Neural crest cell (in vitro differentiated cells): ENCODE data around the gene DFFA. TPM values are rescaled to one million over a fixed set of nuclear protein-coding genes. Genes with fewer than 3 reads are reported as not detected.
A peak's percentile ranks its signal among the peaks of the same experiment; 100 is the strongest.

Source experiments
- DNase-seq: peaks from one replicate; pipeline ENCODE4 v3.0.0; 2021; ENCODE audit warnings: low read depth, mixed read lengths, low spot score
- H3K27ac Mint-ChIP-seq: one replicate; pipeline ENCODE4 v1.8.0; 2021; ENCODE audit warnings: mild to moderate bottlenecking, mixed read lengths; ENCODE audit not compliant: unreplicated experiment
- H3K27me3 Mint-ChIP-seq: 2 replicates; pipeline ENCODE4 v1.8.0; 2021; ENCODE audit warnings: low read depth, mild to moderate bottlenecking, mixed read lengths
- H3K36me3 Mint-ChIP-seq: 2 replicates; pipeline ENCODE4 v1.8.0; 2021; ENCODE audit warnings: low read depth, mild to moderate bottlenecking, mixed read lengths
- H3K4me1 Mint-ChIP-seq: 2 replicates; pipeline ENCODE4 v1.8.0; 2021; ENCODE audit warnings: mixed read lengths
- H3K4me3 Mint-ChIP-seq: one replicate; pipeline ENCODE4 v1.8.0; 2021; ENCODE audit warnings: mild to moderate bottlenecking, mixed read lengths
- H3K9me3 Mint-ChIP-seq: 2 replicates; pipeline ENCODE4 v1.8.0; 2021; ENCODE audit warnings: mixed read lengths
- total RNA-seq: library from RNA; stranded (reverse); gene quantifications from 2 replicates; pipeline ENCODE4 v1.2.1, GENCODE V29; 2021
- TF ChIP-seq, protein P1 (sequence below): fragments of 200-600 bp; sonication (generic); conservative IDR thresholded peaks from 2 replicates; pipeline ENCODE4 v1.5.0; 2021; ENCODE audit warnings: antibody characterized with exemption, mild to moderate bottlenecking

DFFA gene
- total RNA-seq, 1 donor from 2014 or later, result 54.0 TPM

DNA sequence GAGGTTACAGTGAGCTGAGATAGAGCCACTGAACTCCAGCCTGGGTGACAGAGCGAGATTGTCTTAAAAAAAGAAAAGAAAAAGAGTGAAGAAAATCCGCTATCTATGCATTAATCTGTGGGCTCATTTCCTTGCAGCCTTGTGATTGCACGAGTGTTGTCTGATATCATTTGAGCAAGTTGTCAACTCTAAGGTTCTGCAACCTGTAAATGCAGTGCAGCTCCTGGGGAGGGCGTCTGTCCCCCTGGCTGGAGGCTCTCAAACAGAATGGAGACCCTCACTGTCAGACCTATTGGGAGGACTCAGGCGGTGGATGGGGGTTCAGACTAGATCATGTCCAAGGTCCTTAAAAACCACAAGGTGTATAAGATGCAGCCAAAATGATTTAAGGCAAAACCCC lies 16.3 kb downstream of the DFFA start:
- Mint-ChIP-seq H3K4me3 (peak overlapping the region; percentile 59), H3K36me3 (peaks cover 4% of the 10 kb centered on the region), H3K9me3 (no peaks in the 10 kb centered on the region), H3K27ac (no peak overlapping the region), H3K4me1 (peaks cover 12% of the 10 kb centered on the region), H3K27me3 (no peaks in the 10 kb centered on the region)
- TF ChIP-seq, protein P1, sequence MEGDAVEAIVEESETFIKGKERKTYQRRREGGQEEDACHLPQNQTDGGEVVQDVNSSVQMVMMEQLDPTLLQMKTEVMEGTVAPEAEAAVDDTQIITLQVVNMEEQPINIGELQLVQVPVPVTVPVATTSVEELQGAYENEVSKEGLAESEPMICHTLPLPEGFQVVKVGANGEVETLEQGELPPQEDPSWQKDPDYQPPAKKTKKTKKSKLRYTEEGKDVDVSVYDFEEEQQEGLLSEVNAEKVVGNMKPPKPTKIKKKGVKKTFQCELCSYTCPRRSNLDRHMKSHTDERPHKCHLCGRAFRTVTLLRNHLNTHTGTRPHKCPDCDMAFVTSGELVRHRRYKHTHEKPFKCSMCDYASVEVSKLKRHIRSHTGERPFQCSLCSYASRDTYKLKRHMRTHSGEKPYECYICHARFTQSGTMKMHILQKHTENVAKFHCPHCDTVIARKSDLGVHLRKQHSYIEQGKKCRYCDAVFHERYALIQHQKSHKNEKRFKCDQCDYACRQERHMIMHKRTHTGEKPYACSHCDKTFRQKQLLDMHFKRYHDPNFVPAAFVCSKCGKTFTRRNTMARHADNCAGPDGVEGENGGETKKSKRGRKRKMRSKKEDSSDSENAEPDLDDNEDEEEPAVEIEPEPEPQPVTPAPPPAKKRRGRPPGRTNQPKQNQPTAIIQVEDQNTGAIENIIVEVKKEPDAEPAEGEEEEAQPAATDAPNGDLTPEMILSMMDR, result no peak
- DNase-seq, result no peak

DNA sequence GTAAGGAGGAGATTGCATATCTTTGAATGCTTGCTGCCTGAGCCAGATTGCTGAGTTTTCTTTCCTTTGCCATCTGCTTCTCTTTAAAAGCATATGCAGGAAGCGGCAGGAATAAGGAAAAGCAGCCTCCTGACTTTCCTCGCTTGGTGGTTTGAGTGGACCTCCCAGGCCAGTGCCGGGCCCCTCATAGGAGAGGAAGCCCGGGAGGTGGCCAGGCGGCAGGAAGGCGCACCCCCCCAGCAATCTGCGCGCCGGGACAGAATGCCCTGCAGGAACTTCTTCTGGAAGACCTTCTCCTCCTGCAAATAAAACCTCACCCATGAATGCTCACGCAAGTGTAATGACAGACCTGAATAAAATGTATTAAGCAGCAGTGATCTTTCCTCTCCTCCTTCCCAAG lies 21.0 kb downstream of the DFFA start:
- H3K4me3 Mint-ChIP-seq, result no peak overlapping the region
- H3K27me3 Mint-ChIP-seq, result no peaks in the 10 kb centered on the region
- DNase-seq, result no peak
- peaks cover 6% of the 10 kb centered on the region for H3K36me3 Mint-ChIP-seq
- TF ChIP-seq, protein P1, result no peak
- peaks cover 21% of the 10 kb centered on the region for H3K4me1 Mint-ChIP-seq
- H3K9me3 Mint-ChIP-seq, result no peaks in the 10 kb centered on the region
- H3K27ac Mint-ChIP-seq, result no peak overlapping the region

DNA sequence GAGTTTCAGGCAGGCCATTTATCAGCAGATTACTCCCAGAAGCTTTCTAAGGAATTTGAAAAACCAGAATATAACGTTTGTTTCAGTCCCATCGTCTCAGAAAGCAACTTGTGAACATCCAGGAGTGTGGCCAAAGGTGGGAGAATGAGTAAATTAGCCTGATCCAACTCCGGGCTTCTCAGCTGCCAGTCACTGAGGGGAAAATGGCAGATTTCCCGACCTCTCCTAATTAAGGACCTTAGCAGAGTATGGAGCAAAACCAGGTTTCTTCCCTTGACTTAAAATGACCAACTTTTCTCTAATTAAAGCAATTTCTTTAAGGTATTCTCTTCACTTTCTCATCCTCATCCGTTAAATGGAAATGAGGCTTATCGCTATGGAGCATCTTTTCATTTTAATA lies 21.5 kb downstream of the DFFA start:
- Mint-ChIP-seq H3K27me3 (no peaks in the 10 kb centered on the region), H3K36me3 (peaks cover 3% of the 10 kb centered on the region), H3K9me3 (no peaks in the 10 kb centered on the region), H3K4me3 (no peak overlapping the region), H3K27ac (no peak overlapping the region), H3K4me1 (peaks cover 21% of the 10 kb centered on the region)
- TF ChIP-seq, protein P1, result no peak
- no peak for DNase-seq

DNA sequence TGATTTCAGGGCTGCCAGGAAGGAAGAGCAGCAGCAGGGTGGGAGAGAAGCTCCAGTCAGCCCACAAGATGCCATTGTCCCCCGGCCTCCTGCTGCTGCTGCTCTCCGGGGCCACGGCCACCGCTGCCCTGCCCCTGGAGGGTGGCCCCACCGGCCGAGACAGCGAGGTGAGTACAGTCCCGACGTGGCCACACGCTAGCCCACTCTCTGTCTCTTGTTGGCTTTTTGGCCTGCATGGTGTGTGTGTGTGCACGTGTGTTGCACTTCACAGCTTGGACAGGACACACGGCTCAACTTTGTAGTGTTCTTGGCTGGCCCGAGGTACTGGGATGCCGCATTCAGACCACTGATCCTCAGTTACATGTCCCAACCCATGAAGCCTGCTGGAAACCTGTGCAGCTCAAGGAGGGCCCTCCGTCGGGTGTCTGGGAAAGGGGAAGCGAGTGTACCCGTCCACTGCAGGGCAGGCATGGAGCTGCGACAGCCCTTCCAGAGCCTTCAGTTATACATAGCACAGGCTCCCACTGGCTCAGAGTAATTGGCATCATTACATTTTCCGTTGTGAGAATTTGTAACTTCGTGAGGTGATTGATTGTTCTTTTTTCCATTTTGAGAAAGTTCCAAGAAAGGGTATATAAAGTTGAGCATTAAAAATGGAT lies 22.0 kb downstream of the DFFA start:
- Mint-ChIP-seq H3K9me3 (no peaks in the 10 kb centered on the region), H3K27me3 (no peaks in the 10 kb centered on the region), H3K27ac (no peak overlapping the region), H3K4me1 (peaks cover 21% of the 10 kb centered on the region), H3K4me3 (no peak overlapping the region), H3K36me3 (peaks cover 3% of the 10 kb centered on the region)
- no peak for DNase-seq
- TF ChIP-seq, protein P1, result no peak

DNA sequence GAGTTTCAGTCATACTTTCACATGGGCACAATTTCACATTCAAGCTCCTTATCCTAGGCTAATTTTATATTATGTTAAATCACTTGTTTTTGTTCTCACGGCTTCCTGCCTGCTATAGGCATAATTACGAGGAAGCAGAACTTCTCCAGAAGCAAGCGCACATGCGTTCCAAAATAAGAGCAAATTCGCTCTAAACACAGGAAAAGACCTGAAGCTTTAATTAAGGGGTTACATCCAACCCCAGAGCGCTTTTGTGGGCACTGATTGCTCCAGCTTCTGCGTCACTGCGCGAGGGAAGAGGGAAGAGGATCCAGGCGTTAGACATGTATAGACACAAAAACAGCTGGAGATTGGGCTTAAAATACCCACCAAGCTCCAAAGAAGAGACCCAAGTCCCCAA lies 22.6 kb downstream of the DFFA start, which contains the start of gene CORT:
Gene CORT, plus strand, starts transcription at position 281 of the 400 bp plus-strand sequence. CDS start 193 bp downstream, outside the sequence.
- no peaks in the 10 kb centered on the region for H3K27me3 Mint-ChIP-seq
- H3K4me3 Mint-ChIP-seq, result no peak within 1 kb of the TSS
- peaks cover 3% of the 10 kb centered on the region for H3K36me3 Mint-ChIP-seq
- TF ChIP-seq, protein P1, result no peak
- no peak within 1 kb of the TSS for H3K27ac Mint-ChIP-seq
- peaks cover 21% of the 10 kb centered on the region for H3K4me1 Mint-ChIP-seq
- H3K9me3 Mint-ChIP-seq, result no peaks in the 10 kb centered on the region
- no peak for DNase-seq
